GM23338 (cell line): ENCODE data around the gene RGS7. TPM values are rescaled to one million over a fixed set of nuclear protein-coding genes. Genes with fewer than 3 reads are reported as not detected.

Experiments
- ATAC-seq: fragments of 200-7000 bp; cut with Tn5 transposase; 3 replicates; pipeline ENCODE4 v1.9.1; 2020
- DNase-seq: peaks from one replicate; pipeline ENCODE4 v3.0.0-alpha.2; 2015; ENCODE audit warnings: low spot score
- H2AFZ ChIP-seq: fragments of 200-600 bp; sonication (generic); 2 replicates; pipeline ENCODE4 v1.8.0; 2016; ENCODE audit warnings: antibody characterized with exemption, mild to moderate bottlenecking, moderate library complexity
- H3F3A ChIP-seq: fragments of 200-600 bp; sonication (generic); replicated peaks from 2 replicates; pipeline ENCODE4 v1.8.0; 2017; ENCODE audit warnings: antibody characterized with exemption, mixed run types, low read depth
- H3K27ac ChIP-seq: fragments of 200-600 bp; sonication (generic); 2 replicates; pipeline ENCODE4 v1.6.1; 2016; ENCODE audit warnings: low read depth
- H3K27me3 ChIP-seq: fragments of 200-600 bp; sonication (generic); 2 replicates; pipeline ENCODE4 v1.8.0; 2016; ENCODE audit warnings: mild to moderate bottlenecking, mixed run types, moderate library complexity; ENCODE audit not compliant: insufficient read depth
- H3K36me3 ChIP-seq: fragments of 200-600 bp; sonication (generic); 2 replicates; pipeline ENCODE4 v1.8.0; 2016; ENCODE audit warnings: mild to moderate bottlenecking; ENCODE audit not compliant: insufficient read depth
- H3K4me1 ChIP-seq: fragments of 200-600 bp; sonication (generic); 2 replicates; pipeline ENCODE4 v1.8.0; 2016; ENCODE audit warnings: mild to moderate bottlenecking, moderate library complexity; ENCODE audit not compliant: insufficient read depth
- H3K4me2 ChIP-seq: fragments of 200-600 bp; sonication (generic); 2 replicates; pipeline ENCODE4 v1.7.1; 2017; ENCODE audit warnings: mixed run types
- H3K4me3 ChIP-seq: fragments of 200-600 bp; sonication (generic); 2 replicates; pipeline ENCODE4 v1.6.1; 2016; ENCODE audit warnings: mixed run types
- H3K79me2 ChIP-seq: fragments of 200-600 bp; sonication (generic); replicated peaks from 2 replicates; pipeline ENCODE4 v1.8.0; 2017; ENCODE audit warnings: mild to moderate bottlenecking; ENCODE audit not compliant: insufficient read depth
- H3K9me2 ChIP-seq: fragments of 200-600 bp; sonication (generic); 2 replicates; pipeline ENCODE4 v1.8.0; 2017; ENCODE audit not compliant: insufficient read depth
- H4K20me1 ChIP-seq: fragments of 200-600 bp; sonication (generic); replicated peaks from 2 replicates; pipeline ENCODE4 v1.8.0; 2017; ENCODE audit warnings: mild to moderate bottlenecking; ENCODE audit not compliant: insufficient read depth
- H3K27ac Mint-ChIP-seq: 2 replicates; pipeline ENCODE4 v1.8.0; 2020; ENCODE audit warnings: inconsistent platforms, mild to moderate bottlenecking, moderate library complexity, mixed read lengths
- H3K27me3 Mint-ChIP-seq: 3 replicates; pipeline ENCODE4 v1.8.0; 2022; ENCODE audit warnings: low read depth, mild to moderate bottlenecking, moderate library complexity, mixed read lengths, inconsistent platforms; ENCODE audit not compliant: insufficient read depth, poor library complexity
- H3K36me3 Mint-ChIP-seq: 3 replicates; pipeline ENCODE4 v1.8.0; 2021; ENCODE audit warnings: low read depth, mild to moderate bottlenecking, inconsistent platforms, moderate library complexity, mixed read lengths
- H3K4me1 Mint-ChIP-seq: 3 replicates; pipeline ENCODE4 v1.8.0; 2020; ENCODE audit warnings: mild to moderate bottlenecking, inconsistent platforms, mixed read lengths
- H3K4me3 Mint-ChIP-seq: 3 replicates; pipeline ENCODE4 v1.8.0; 2021; ENCODE audit warnings: moderate library complexity, mild to moderate bottlenecking, inconsistent platforms, mixed read lengths
- H3K9me3 Mint-ChIP-seq: 3 replicates; pipeline ENCODE4 v1.8.0; 2020; ENCODE audit warnings: moderate library complexity, mild to moderate bottlenecking, inconsistent platforms, mixed read lengths
- CREB1 ChIP-seq: fragments of 250-450 bp; sonication (Bioruptor Pico); IDR thresholded peaks from 2 replicates; pipeline ENCODE4 v1.5.0; 2020; ENCODE audit warnings: low read depth, mild to moderate bottlenecking, moderate library complexity
- EZH2 ChIP-seq: fragments of 200-600 bp; sonication (generic); IDR thresholded peaks from one replicate; pipeline ENCODE4 v1.8.0; 2017; ENCODE audit warnings: antibody characterized with exemption, mild to moderate bottlenecking, low read depth; ENCODE audit not compliant: unreplicated experiment
- EZH2phosphoT487 ChIP-seq: fragments of 200-600 bp; sonication (generic); IDR thresholded peaks from one replicate; pipeline ENCODE4 v1.8.1; 2018; ENCODE audit warnings: antibody characterized with exemption; ENCODE audit not compliant: unreplicated experiment
- NANOG ChIP-seq: IDR thresholded peaks from 2 replicates; pipeline ENCODE4 v1.6.1; 2016; ENCODE audit warnings: antibody characterized with exemption, borderline replicate concordance
- STAT1 ChIP-seq: IDR thresholded peaks from one replicate; pipeline ENCODE4 v1.6.1; 2016; ENCODE audit warnings: antibody characterized with exemption; ENCODE audit not compliant: unreplicated experiment
- ZNF114 ChIP-seq: fragments of 250-450 bp; sonication (Bioruptor Pico); IDR thresholded peaks from 2 replicates; pipeline ENCODE4 v1.5.0; 2020; ENCODE audit warnings: mild to moderate bottlenecking, moderate library complexity
- polyA plus RNA-seq: library from polyadenylated mRNA; unstranded; fragments of >200 nt; fragmentation: Nextera tagmentation; extraction: Ambion mirVana; gene quantifications from 2 replicates; pipeline ENCODE4 v1.2.1, GENCODE V29; 2016
- total RNA-seq: library from RNA; depleted of rRNA; stranded (reverse); fragments of >200 nt; shearing (Covaris generic); gene quantifications from 2 replicates; pipeline ENCODE4 v1.2.3, GENCODE V29; 2014
- TF ChIP-seq, protein P1 (sequence below): IDR thresholded peaks from 2 replicates; pipeline ENCODE4 v1.6.1; 2016; ENCODE audit warnings: antibody characterized with exemption
- TF ChIP-seq, protein P2 (sequence below), 2 experiments: fragments of 200-600 bp in 1 of 2; sonication (generic) in 1 of 2; conservative IDR thresholded peaks; 2 replicates each; pipeline versions ENCODE4 v1.5.1 to v1.6.1; 2016 to 2017; ENCODE audit warnings: antibody characterized with exemption in 2 of 2, low read depth in 2 of 2, mild to moderate bottlenecking in 2 of 2, moderate library complexity in 1 of 2
- TF ChIP-seq, protein P3 (sequence below): IDR thresholded peaks from one replicate; pipeline ENCODE4 v1.6.1; 2018; ENCODE audit warnings: antibody characterized with exemption; ENCODE audit not compliant: unreplicated experiment
- TF ChIP-seq, protein P4 (sequence below): fragments of 250-450 bp; sonication (Bioruptor Pico); IDR thresholded peaks from 2 replicates; pipeline ENCODE4 v1.5.0; 2020; ENCODE audit warnings: mild to moderate bottlenecking, moderate library complexity

Gene RGS7
- total and polyA plus RNA-seq, 2 experiments from 2014 or later = 2.0 to 2.2 TPM

DNA sequence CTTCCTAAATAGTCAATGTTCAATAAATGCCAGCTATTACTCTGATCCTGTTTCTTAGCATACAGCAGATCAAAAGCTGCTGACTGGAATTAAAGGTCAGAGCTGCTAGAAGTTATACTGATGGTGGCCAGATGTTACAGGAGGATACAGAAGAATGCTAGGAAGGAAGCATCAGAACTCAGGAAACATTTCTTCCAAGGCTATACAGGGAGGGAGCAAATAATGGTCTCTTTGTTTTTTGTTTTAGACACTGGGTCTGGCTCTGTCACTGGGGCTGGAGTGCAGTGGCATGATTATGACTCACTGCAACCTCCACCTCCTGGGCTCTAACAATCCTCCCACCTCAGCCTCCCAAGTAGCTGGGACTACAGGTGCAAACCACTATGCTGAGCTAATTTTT, 175.5 kb downstream of the RGS7 start:
- H2AFZ ChIP-seq = no peak overlapping the region
- no peaks in the 10 kb centered on the region for H3F3A ChIP-seq
- H3K79me2 ChIP-seq = no peaks in the 10 kb centered on the region
- H3K36me3 ChIP-seq = no peaks in the 10 kb centered on the region
- H4K20me1 ChIP-seq = no peaks in the 10 kb centered on the region
- H3K9me2 ChIP-seq = no peaks in the 10 kb centered on the region
- Mint-ChIP-seq H3K9me3 (no peaks in the 10 kb centered on the region), H3K27me3 (no peaks in the 10 kb centered on the region), H3K4me3 (no peak overlapping the region), H3K27ac (no peak overlapping the region), H3K36me3 (no peaks in the 10 kb centered on the region), H3K4me1 (0 out of 3 replicates have a peak, but pooled peaks cover 2% of the 10 kb centered on the region)
- H3K27me3 ChIP-seq = no peaks in the 10 kb centered on the region
- no peak overlapping the region for H3K4me2 ChIP-seq
- H3K4me3 ChIP-seq = no peak overlapping the region
- no peak for TF ChIP-seq CREB1
- TF ChIP-seq ZNF114 (CRISPR knock-in tag) = no peak
- TF ChIP-seq, protein P1, sequence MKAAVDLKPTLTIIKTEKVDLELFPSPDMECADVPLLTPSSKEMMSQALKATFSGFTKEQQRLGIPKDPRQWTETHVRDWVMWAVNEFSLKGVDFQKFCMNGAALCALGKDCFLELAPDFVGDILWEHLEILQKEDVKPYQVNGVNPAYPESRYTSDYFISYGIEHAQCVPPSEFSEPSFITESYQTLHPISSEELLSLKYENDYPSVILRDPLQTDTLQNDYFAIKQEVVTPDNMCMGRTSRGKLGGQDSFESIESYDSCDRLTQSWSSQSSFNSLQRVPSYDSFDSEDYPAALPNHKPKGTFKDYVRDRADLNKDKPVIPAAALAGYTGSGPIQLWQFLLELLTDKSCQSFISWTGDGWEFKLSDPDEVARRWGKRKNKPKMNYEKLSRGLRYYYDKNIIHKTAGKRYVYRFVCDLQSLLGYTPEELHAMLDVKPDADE = no peak
- TF ChIP-seq, protein P2, sequence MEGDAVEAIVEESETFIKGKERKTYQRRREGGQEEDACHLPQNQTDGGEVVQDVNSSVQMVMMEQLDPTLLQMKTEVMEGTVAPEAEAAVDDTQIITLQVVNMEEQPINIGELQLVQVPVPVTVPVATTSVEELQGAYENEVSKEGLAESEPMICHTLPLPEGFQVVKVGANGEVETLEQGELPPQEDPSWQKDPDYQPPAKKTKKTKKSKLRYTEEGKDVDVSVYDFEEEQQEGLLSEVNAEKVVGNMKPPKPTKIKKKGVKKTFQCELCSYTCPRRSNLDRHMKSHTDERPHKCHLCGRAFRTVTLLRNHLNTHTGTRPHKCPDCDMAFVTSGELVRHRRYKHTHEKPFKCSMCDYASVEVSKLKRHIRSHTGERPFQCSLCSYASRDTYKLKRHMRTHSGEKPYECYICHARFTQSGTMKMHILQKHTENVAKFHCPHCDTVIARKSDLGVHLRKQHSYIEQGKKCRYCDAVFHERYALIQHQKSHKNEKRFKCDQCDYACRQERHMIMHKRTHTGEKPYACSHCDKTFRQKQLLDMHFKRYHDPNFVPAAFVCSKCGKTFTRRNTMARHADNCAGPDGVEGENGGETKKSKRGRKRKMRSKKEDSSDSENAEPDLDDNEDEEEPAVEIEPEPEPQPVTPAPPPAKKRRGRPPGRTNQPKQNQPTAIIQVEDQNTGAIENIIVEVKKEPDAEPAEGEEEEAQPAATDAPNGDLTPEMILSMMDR (conservative IDR thresholded peaks at IDR 0.05; ENCODE audit: low read depth in 2 of 2) = no peak
- no peak for TF ChIP-seq STAT1
- no peak for TF ChIP-seq EZH2phosphoT487
- no peak for TF ChIP-seq NANOG
- no peak for DNase-seq
- H3K27ac ChIP-seq = no peak overlapping the region
- no peaks in the 10 kb centered on the region for H3K4me1 ChIP-seq
- no peak for ATAC-seq

DNA sequence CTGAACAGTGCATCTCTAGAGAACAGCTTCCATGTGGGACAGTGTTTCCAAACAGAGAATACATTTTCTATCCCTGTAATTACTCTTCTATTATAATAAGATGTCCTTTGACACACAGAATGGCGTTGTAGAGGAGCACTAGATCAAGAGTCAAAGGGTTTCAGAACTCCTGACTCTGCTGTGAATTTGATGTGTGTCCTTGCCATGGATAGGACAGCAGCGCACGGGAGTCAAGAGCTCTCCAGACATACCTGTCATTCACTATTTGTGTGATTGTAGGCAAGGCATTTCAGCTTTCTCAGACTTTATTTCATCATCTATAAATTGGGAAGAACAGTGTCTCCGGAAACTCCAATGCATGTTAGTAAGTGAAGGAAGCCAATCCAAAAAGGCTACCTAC, 176.4 kb downstream of the RGS7 start:
- Histone ChIP-seq H4K20me1 (no peaks in the 10 kb centered on the region), H2AFZ (no peak overlapping the region), H3K27ac (no peak overlapping the region), H3K4me1 (no peaks in the 10 kb centered on the region), H3K4me3 (no peak overlapping the region), H3K79me2 (no peaks in the 10 kb centered on the region), H3K9me2 (no peaks in the 10 kb centered on the region), H3K36me3 (no peaks in the 10 kb centered on the region), H3K27me3 (no peaks in the 10 kb centered on the region), H3K4me2 (no peak overlapping the region), H3F3A (no peaks in the 10 kb centered on the region)
- ATAC-seq (no peak), DNase-seq (no peak)
- no peak overlapping the region for H3K4me3 Mint-ChIP-seq
- no peaks in the 10 kb centered on the region for H3K9me3 Mint-ChIP-seq
- no peaks in the 10 kb centered on the region for H3K27me3 Mint-ChIP-seq
- no peak overlapping the region for H3K27ac Mint-ChIP-seq
- 0 out of 3 replicates have a peak, but pooled peaks cover 2% of the 10 kb centered on the region for H3K4me1 Mint-ChIP-seq
- no peaks in the 10 kb centered on the region for H3K36me3 Mint-ChIP-seq
- TF ChIP-seq EZH2 (no peak), NANOG (no peak), CREB1 (no peak), STAT1 (no peak), EZH2phosphoT487 (no peak)
- TF ChIP-seq, protein P3, sequence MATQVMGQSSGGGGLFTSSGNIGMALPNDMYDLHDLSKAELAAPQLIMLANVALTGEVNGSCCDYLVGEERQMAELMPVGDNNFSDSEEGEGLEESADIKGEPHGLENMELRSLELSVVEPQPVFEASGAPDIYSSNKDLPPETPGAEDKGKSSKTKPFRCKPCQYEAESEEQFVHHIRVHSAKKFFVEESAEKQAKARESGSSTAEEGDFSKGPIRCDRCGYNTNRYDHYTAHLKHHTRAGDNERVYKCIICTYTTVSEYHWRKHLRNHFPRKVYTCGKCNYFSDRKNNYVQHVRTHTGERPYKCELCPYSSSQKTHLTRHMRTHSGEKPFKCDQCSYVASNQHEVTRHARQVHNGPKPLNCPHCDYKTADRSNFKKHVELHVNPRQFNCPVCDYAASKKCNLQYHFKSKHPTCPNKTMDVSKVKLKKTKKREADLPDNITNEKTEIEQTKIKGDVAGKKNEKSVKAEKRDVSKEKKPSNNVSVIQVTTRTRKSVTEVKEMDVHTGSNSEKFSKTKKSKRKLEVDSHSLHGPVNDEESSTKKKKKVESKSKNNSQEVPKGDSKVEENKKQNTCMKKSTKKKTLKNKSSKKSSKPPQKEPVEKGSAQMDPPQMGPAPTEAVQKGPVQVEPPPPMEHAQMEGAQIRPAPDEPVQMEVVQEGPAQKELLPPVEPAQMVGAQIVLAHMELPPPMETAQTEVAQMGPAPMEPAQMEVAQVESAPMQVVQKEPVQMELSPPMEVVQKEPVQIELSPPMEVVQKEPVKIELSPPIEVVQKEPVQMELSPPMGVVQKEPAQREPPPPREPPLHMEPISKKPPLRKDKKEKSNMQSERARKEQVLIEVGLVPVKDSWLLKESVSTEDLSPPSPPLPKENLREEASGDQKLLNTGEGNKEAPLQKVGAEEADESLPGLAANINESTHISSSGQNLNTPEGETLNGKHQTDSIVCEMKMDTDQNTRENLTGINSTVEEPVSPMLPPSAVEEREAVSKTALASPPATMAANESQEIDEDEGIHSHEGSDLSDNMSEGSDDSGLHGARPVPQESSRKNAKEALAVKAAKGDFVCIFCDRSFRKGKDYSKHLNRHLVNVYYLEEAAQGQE = no peak
- TF ChIP-seq, protein P4, sequence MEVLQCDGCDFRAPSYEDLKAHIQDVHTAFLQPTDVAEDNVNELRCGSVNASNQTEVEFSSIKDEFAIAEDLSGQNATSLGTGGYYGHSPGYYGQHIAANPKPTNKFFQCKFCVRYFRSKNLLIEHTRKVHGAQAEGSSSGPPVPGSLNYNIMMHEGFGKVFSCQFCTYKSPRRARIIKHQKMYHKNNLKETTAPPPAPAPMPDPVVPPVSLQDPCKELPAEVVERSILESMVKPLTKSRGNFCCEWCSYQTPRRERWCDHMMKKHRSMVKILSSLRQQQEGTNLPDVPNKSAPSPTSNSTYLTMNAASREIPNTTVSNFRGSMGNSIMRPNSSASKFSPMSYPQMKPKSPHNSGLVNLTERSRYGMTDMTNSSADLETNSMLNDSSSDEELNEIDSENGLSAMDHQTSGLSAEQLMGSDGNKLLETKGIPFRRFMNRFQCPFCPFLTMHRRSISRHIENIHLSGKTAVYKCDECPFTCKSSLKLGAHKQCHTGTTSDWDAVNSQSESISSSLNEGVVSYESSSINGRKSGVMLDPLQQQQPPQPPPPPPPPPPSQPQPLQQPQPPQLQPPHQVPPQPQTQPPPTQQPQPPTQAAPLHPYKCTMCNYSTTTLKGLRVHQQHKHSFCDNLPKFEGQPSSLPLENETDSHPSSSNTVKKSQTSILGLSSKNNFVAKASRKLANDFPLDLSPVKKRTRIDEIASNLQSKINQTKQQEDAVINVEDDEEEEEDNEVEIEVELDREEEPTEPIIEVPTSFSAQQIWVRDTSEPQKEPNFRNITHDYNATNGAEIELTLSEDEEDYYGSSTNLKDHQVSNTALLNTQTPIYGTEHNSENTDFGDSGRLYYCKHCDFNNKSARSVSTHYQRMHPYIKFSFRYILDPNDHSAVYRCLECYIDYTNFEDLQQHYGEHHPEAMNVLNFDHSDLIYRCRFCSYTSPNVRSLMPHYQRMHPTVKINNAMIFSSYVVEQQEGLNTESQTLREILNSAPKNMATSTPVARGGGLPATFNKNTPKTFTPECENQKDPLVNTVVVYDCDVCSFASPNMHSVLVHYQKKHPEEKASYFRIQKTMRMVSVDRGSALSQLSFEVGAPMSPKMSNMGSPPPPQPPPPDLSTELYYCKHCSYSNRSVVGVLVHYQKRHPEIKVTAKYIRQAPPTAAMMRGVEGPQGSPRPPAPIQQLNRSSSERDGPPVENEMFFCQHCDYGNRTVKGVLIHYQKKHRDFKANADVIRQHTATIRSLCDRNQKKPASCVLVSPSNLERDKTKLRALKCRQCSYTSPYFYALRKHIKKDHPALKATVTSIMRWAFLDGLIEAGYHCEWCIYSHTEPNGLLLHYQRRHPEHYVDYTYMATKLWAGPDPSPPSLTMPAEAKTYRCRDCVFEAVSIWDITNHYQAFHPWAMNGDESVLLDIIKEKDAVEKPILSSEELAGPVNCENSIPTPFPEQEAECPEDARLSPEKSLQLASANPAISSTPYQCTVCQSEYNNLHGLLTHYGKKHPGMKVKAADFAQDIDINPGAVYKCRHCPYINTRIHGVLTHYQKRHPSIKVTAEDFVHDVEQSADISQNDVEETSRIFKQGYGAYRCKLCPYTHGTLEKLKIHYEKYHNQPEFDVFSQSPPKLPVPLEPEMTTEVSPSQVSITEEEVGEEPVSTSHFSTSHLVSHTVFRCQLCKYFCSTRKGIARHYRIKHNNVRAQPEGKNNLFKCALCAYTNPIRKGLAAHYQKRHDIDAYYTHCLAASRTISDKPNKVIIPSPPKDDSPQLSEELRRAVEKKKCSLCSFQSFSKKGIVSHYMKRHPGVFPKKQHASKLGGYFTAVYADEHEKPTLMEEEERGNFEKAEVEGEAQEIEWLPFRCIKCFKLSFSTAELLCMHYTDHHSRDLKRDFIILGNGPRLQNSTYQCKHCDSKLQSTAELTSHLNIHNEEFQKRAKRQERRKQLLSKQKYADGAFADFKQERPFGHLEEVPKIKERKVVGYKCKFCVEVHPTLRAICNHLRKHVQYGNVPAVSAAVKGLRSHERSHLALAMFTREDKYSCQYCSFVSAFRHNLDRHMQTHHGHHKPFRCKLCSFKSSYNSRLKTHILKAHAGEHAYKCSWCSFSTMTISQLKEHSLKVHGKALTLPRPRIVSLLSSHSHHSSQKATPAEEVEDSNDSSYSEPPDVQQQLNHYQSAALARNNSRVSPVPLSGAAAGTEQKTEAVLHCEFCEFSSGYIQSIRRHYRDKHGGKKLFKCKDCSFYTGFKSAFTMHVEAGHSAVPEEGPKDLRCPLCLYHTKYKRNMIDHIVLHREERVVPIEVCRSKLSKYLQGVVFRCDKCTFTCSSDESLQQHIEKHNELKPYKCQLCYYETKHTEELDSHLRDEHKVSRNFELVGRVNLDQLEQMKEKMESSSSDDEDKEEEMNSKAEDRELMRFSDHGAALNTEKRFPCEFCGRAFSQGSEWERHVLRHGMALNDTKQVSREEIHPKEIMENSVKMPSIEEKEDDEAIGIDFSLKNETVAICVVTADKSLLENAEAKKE (CRISPR knock-in tag) = no peak
